ENCODE data around the gene BBS1.
A peak's percentile ranks its signal among the peaks of the same experiment; 100 is the strongest.

BBS1 gene

GRCh38 chr11:66477263-66478201 is 32.9 kb upstream of the BBS1 start:
- no peak for DNase-seq (ENCODE audit: low read depth in 2 of 2)

- no peak for DNase-seq (ENCODE audit: low read depth in 2 of 2)
Observed at GRCh38 chr11:66478729-66479393, 31.6 kb upstream of the BBS1 start.

GRCh38 chr11:66479394-66480116 is 30.9 kb upstream of the BBS1 start:
- no peak for DNase-seq (ENCODE audit: low read depth in 2 of 2)

- DNase-seq (ENCODE audit: low read depth in 2 of 2), result peak; percentile 88 to 89
Observed at GRCh38 chr11:66480117-66480938, 30.1 kb upstream of the BBS1 start, which contains the start of gene DPP3. Gene DPP3 (plus strand): TSS chr11:66480434. CDS start chr11:66482201, 1,767 bp downstream.

- no peak for DNase-seq (ENCODE audit: low read depth in 2 of 2)
Observed at GRCh38 chr11:66484806-66485380, 25.5 kb upstream of the BBS1 start.

GRCh38 chr11:66488957-66489356 is 21.5 kb upstream of the BBS1 start:
- no peak for DNase-seq (ENCODE audit: low read depth in 2 of 2)

GRCh38 chr11:66489636-66490035 is 20.8 kb upstream of the BBS1 start:
- no peak for DNase-seq (ENCODE audit: low read depth in 2 of 2)

GRCh38 chr11:66491315-66491935 is 19.0 kb upstream of the BBS1 start:
- no peak for DNase-seq (ENCODE audit: low read depth in 2 of 2)

- DNase-seq (ENCODE audit: low read depth in 2 of 2), result no peak
Observed at GRCh38 chr11:66492161-66492865, 18.1 kb upstream of the BBS1 start.

- no peak for DNase-seq (ENCODE audit: low read depth in 2 of 2)
Observed at GRCh38 chr11:66493130-66493529, 17.3 kb upstream of the BBS1 start.

GRCh38 chr11:66494458-66494857 is 16.0 kb upstream of the BBS1 start:
- no peak for DNase-seq (ENCODE audit: low read depth in 2 of 2)

GRCh38 chr11:66494935-66495334 is 15.5 kb upstream of the BBS1 start:
- no peak for DNase-seq (ENCODE audit: low read depth in 2 of 2)

GRCh38 chr11:66495401-66495854 is 15.0 kb upstream of the BBS1 start:
- no peak for DNase-seq (ENCODE audit: low read depth in 2 of 2)

GRCh38 chr11:66497206-66497605 is 13.2 kb upstream of the BBS1 start:
- no peak for DNase-seq (ENCODE audit: low read depth in 2 of 2)

GRCh38 chr11:66498506-66498905 is 11.9 kb upstream of the BBS1 start:
- DNase-seq (ENCODE audit: low read depth in 2 of 2), result no peak

- no peak for DNase-seq (ENCODE audit: low read depth in 2 of 2)
Observed at GRCh38 chr11:66505276-66505816, 5.1 kb upstream of the BBS1 start.

GRCh38 chr11:66509131-66509561 is 1.3 kb upstream of the BBS1 start:
- no peak for DNase-seq (ENCODE audit: low read depth in 2 of 2)

- no peak for DNase-seq (ENCODE audit: low read depth in 2 of 2)
Observed at GRCh38 chr11:66510990-66511339, 530 bp downstream of the BBS1 start.

GRCh38 chr11:66523611-66524010 is 13.2 kb downstream of the BBS1 start:
- DNase-seq (ENCODE audit: low read depth in 2 of 2), result no peak
